Measurements from ENCODE around the gene CHAT. TPM values are rescaled to one million over a fixed set of nuclear protein-coding genes. Genes with fewer than 3 reads are reported as not detected.
"Not testable (repeated sequence)": the region's sequence is repeated elsewhere in the genome, so short reads cannot be mapped to it uniquely, and the experiment has no call there.

Gene CHAT
- total and polyA plus RNA-seq, 2 of the 13 experiments (the other 11 are each of a cell fraction or from before 2014, with no cell fraction given), result not detected

GRCh38 chr10:49679480-49679893 is 65.7 kb downstream of the CHAT start, which contains the start of gene C10orf53:
Gene C10orf53 (plus strand): TSS chr10:49679651. CDS start chr10:49679698, 47 bp downstream.
- no peak within 1 kb of the TSS for H3K4me2 ChIP-seq (ENCODE audit: low read depth, low read length)
- TF ChIP-seq GABPB1 (CRISPR knock-in tag; IDR thresholded peaks at IDR 0.05) (peak; percentile 14; the same call in 1 of the 2 replicates), SNRNP70 (IDR thresholded peaks at IDR 0.05; ENCODE audit: low read depth, low read length) (no peak)
- FAIRE-seq (no peak), DNase-seq (ENCODE audit: low spot score) (no peak), ATAC-seq (no peak)
- no peaks in the 10 kb centered on the region for H4K20me1 ChIP-seq (ENCODE audit: insufficient read depth, low read length)
- H3K9ac ChIP-seq (ENCODE audit: insufficient read depth, low read depth, low read length), result no peak within 1 kb of the TSS
- H3K4me1 ChIP-seq (ENCODE audit: insufficient read depth, low read length), result no peaks in the 10 kb centered on the region
- no peak within 1 kb of the TSS for H2AFZ ChIP-seq (ENCODE audit: low read length)
- in situ Hi-C loops (cut with HindIII; ENCODE audit: extremely low pct_ligation_motif_present, low pct_unique_long_range_greater_than_20kb), result no loop called here
- intact Hi-C loops (cut with micrococcal nuclease; ENCODE audit: unreplicated experiment), result no loop called here
- H3K27me3 ChIP-seq (ENCODE audit: control insufficient read depth in 1 of 2, insufficient read depth in 2 of 2, low read length in 2 of 2), result peaks cover 0 to 6% of the 10 kb centered on the region in 2 experiments; a peak in 1 of 5 replicates
- no peaks in the 10 kb centered on the region for H3K79me2 ChIP-seq (ENCODE audit: insufficient read depth, low read length)
- no peaks in the 10 kb centered on the region for H3K9me3 ChIP-seq (ENCODE audit: low read length)
- 34% methylated on average over 8 of the region's 36 CpGs for whole genome bisulfite sequencing (ENCODE audit: low lambda C conversion rate)
- H3K4me3 ChIP-seq (replicated peaks in 1 of 3; ENCODE audit: insufficient read depth in 1 of 3, low read depth in 2 of 3, low read length in 3 of 3), result no peak within 1 kb of the TSS
- no TSS peak for BruUV-seq (replicated peaks)
- ChIA-PET POLR2A (no interaction called here), CTCF (ENCODE audit: low intra/inter-chr PET ratio, low total read pairs) (no interaction called here)
- H3K36me3 ChIP-seq (replicated peaks in 1 of 2; ENCODE audit: control insufficient read depth in 1 of 2, insufficient read depth in 2 of 2, low read length in 2 of 2), result no peaks in the 10 kb centered on the region
- H3K27ac ChIP-seq (ENCODE audit: extremely low read length, insufficient read depth, low read length), result no peak within 1 kb of the TSS

- H3K27me3 ChIP-seq (ENCODE audit: control insufficient read depth in 1 of 2, insufficient read depth in 2 of 2, low read length in 2 of 2); H3K4me1 ChIP-seq (ENCODE audit: insufficient read depth, low read length); H4K20me1 ChIP-seq (ENCODE audit: insufficient read depth, low read length); H3K79me2 ChIP-seq (ENCODE audit: insufficient read depth, low read length); H3K27ac ChIP-seq (ENCODE audit: extremely low read length, insufficient read depth, low read length); FAIRE-seq; H3K9ac ChIP-seq (ENCODE audit: insufficient read depth, low read depth, low read length); H2AFZ ChIP-seq (ENCODE audit: low read length); in situ Hi-C loops (cut with HindIII; ENCODE audit: extremely low pct_ligation_motif_present, low pct_unique_long_range_greater_than_20kb); H3K4me3 ChIP-seq (replicated peaks in 1 of 3; ENCODE audit: insufficient read depth in 1 of 3, low read depth in 2 of 3, low read length in 3 of 3); POLR2A ChIA-PET; intact Hi-C loops (cut with micrococcal nuclease; ENCODE audit: unreplicated experiment); ATAC-seq; H3K4me2 ChIP-seq (ENCODE audit: low read depth, low read length); H3K9me3 ChIP-seq (ENCODE audit: low read length); BruUV-seq (replicated peaks); CTCF ChIA-PET (ENCODE audit: low intra/inter-chr PET ratio, low total read pairs); DNase-seq (ENCODE audit: low spot score); H3K36me3 ChIP-seq (replicated peaks in 1 of 2; ENCODE audit: control insufficient read depth in 1 of 2, insufficient read depth in 2 of 2, low read length in 2 of 2): not testable (repeated sequence)
- 0 out of 2 replicates have a peak, but pooled peaks have one; percentile 28 for TF ChIP-seq NFYB (CRISPR knock-in tag; IDR thresholded peaks at IDR 0.05)
- WGBS (ENCODE audit: low lambda C conversion rate), result 0% methylated on average over 1 of the region's 5 CpGs
These were observed 68.6 kb downstream of the CHAT start for GRCh38 chr10:49682449-49682848.

All from HepG2 (cell line).